GM23248 (cell line): ENCODE data around the gene PTPRZ1.

ENCODE experiments used
- EZH2 ChIP-seq: fragments of 200-600 bp; sonication (generic); IDR thresholded peaks from 2 replicates; pipeline ENCODE4 v1.6.1; 2018; ENCODE audit warnings: antibody characterized with exemption, mild to moderate bottlenecking; ENCODE audit not compliant: insufficient read depth, poor library complexity, severe bottlenecking
- EZH2phosphoT487 ChIP-seq: fragments of 200-600 bp; sonication (generic); IDR thresholded peaks from 2 replicates; pipeline ENCODE4 v1.6.1; 2018; ENCODE audit warnings: antibody characterized with exemption, moderate library complexity, mild to moderate bottlenecking, low read depth; ENCODE audit not compliant: insufficient read depth

DNA sequence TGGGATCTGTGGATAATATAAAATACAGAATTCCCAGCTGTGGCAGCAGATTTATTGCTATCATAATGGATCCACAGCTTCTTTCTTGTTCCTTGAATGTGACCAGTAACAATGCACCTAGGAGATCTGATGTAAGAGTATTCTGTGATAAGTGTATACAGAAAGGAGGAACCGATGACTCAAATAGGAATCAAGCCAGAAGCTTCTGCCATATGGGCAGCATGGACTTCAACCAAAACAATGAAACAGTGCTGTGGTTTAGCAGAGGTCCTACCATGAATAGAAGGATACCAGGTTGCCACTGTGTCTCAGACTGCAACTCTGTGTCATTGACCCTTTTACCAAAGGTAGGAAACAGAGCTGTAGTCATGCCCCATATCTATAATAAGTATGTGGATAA lies 81.8 kb downstream of the PTPRZ1 start:
- TF ChIP-seq EZH2phosphoT487: no peak
- TF ChIP-seq EZH2: no peak
